GM12878 (cell line): ENCODE measurements around the gene CCNL1. TPM values are rescaled to one million over a fixed set of nuclear protein-coding genes. Genes with fewer than 3 reads are reported as not detected.
A peak's percentile ranks its signal among the peaks of the same experiment; 100 is the strongest.

Experiments used
- EED ChIP-seq: sonication (generic); IDR thresholded peaks from 2 replicates; pipeline ENCODE4 v1.6.1; 2016; ENCODE audit warnings: antibody characterized with exemption, low read depth
- RELA ChIP-seq: fragments of 450-650 bp; IDR thresholded peaks from 2 replicates; pipeline ENCODE4 v1.8.0; 2014; ENCODE audit warnings: borderline replicate concordance; ENCODE audit not compliant: partially characterized antibody
- RFX5 ChIP-seq: IDR thresholded peaks from 2 replicates; pipeline ENCODE4 v1.6.1; 2011; ENCODE audit warnings: low read depth, low read length, improper control_type of control experiment
- SPI1 ChIP-seq: IDR thresholded peaks from 2 replicates; pipeline ENCODE4 v1.6.1; 2011; ENCODE audit warnings: low read depth, mild to moderate bottlenecking, low read length, moderate library complexity, borderline replicate concordance; ENCODE audit not compliant: insufficient read depth
- polyA plus RNA-seq, 11 experiments: library from polyadenylated mRNA; depleted of rRNA in 4 of 11; unstranded in 6 of 11; stranded (reverse) in 5 of 11; fragments of >200 nt; fragmentation: Nextera tagmentation in 4 of 11; fragmentation: Illumina TruSeq in 1 of 11; extraction: Ambion mirVana in 4 of 11; extraction: Trizol in 1 of 11; gene quantifications; 1 replicate in 1 of 11; 2 replicates in 10 of 11; pipeline versions ENCODE4 v1.2.1 to v1.2.3, GENCODE V29; 2011 to 2016; ENCODE audit warnings: inconsistent platforms in 2 of 11, missing spikeins in 2 of 11, low read depth in 1 of 11
- total RNA-seq, 4 experiments: library from RNA; depleted of rRNA in 3 of 4; stranded (reverse); fragments of >200 nt in 3 of 4; fragmentation: Illumina TruSeq in 1 of 4; extraction: Trizol in 1 of 4; gene quantifications; 2 replicates each; pipeline versions ENCODE4 v1.2.1 to v1.2.3, GENCODE V29; 2013 to 2021
- TF ChIP-seq, protein P1 (sequence below): fragments of 450-650 bp; IDR thresholded peaks from 2 replicates; pipeline ENCODE4 v1.6.1; 2014; ENCODE audit warnings: mild to moderate bottlenecking
- TF ChIP-seq, protein P2 (sequence below): IDR thresholded peaks from 2 replicates; pipeline ENCODE4 v1.6.1; 2012; ENCODE audit warnings: improper control_type of control experiment, low read depth, low read length; ENCODE audit not compliant: insufficient replicate concordance
- TF ChIP-seq, protein P3 (sequence below): fragments of 450-650 bp; IDR thresholded peaks from 2 replicates; pipeline ENCODE4 v1.6.1; 2017; ENCODE audit warnings: mild to moderate bottlenecking, moderate library complexity
- TF ChIP-seq, protein P4 (sequence below): fragments of 450-650 bp; IDR thresholded peaks from 2 replicates; pipeline ENCODE4 v1.6.1; 2017; ENCODE audit warnings: mild to moderate bottlenecking
- TF ChIP-seq, protein P5 (sequence below): IDR thresholded peaks from 2 replicates; pipeline ENCODE4 v1.6.1; 2012; ENCODE audit warnings: low read depth, low read length, improper control_type of control experiment
- TF ChIP-seq, protein P6 (sequence below): IDR thresholded peaks from 2 replicates; pipeline ENCODE4 v1.6.1; 2011; ENCODE audit warnings: low read depth, mild to moderate bottlenecking, low read length, moderate library complexity, borderline replicate concordance; ENCODE audit errors: extremely low read depth

CCNL1 gene
- total and polyA plus RNA-seq, 10 of the 15 experiments (the other 5 are each of a cell fraction or from before 2014, with no cell fraction given) = 22.2 to 174 (median 115) TPM

DNA sequence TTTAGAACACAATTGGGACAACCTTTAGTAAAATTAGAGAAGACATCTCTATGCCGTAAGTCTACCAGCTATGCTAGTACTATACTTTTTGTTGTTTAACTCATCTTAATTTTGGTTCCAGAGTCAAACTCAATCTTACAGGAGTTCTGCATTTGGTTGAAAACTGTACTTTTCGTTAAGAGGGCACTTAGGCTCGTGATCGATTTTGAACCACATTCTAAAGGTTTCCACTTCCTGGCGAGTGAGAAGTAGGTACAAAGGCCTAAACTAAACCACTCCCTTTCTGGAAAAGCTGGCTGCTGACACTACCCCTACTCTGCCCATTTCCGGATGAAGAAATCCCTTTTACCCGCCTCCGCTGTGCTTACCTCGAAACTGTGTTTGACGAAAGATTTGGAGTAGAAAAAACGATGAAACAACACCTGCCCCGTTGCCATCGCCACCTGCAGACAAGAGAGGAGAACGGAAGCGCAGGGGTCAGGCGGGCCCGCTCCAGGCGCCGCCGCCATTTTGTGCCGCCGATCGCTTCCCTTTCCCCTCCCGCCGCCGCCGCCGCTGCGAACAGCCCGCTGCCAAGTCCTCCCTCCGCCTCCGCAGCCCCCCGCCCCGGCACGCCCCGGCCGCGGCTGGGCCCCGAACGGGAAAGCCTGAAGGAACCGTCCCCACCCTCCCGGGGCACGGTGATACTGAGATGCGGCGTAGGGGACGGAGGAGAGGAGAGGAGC, 748 bp downstream of the CCNL1 start (continued):
- TF ChIP-seq, protein P1, sequence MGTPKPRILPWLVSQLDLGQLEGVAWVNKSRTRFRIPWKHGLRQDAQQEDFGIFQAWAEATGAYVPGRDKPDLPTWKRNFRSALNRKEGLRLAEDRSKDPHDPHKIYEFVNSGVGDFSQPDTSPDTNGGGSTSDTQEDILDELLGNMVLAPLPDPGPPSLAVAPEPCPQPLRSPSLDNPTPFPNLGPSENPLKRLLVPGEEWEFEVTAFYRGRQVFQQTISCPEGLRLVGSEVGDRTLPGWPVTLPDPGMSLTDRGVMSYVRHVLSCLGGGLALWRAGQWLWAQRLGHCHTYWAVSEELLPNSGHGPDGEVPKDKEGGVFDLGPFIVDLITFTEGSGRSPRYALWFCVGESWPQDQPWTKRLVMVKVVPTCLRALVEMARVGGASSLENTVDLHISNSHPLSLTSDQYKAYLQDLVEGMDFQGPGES = no peak
- TF ChIP-seq, protein P2, sequence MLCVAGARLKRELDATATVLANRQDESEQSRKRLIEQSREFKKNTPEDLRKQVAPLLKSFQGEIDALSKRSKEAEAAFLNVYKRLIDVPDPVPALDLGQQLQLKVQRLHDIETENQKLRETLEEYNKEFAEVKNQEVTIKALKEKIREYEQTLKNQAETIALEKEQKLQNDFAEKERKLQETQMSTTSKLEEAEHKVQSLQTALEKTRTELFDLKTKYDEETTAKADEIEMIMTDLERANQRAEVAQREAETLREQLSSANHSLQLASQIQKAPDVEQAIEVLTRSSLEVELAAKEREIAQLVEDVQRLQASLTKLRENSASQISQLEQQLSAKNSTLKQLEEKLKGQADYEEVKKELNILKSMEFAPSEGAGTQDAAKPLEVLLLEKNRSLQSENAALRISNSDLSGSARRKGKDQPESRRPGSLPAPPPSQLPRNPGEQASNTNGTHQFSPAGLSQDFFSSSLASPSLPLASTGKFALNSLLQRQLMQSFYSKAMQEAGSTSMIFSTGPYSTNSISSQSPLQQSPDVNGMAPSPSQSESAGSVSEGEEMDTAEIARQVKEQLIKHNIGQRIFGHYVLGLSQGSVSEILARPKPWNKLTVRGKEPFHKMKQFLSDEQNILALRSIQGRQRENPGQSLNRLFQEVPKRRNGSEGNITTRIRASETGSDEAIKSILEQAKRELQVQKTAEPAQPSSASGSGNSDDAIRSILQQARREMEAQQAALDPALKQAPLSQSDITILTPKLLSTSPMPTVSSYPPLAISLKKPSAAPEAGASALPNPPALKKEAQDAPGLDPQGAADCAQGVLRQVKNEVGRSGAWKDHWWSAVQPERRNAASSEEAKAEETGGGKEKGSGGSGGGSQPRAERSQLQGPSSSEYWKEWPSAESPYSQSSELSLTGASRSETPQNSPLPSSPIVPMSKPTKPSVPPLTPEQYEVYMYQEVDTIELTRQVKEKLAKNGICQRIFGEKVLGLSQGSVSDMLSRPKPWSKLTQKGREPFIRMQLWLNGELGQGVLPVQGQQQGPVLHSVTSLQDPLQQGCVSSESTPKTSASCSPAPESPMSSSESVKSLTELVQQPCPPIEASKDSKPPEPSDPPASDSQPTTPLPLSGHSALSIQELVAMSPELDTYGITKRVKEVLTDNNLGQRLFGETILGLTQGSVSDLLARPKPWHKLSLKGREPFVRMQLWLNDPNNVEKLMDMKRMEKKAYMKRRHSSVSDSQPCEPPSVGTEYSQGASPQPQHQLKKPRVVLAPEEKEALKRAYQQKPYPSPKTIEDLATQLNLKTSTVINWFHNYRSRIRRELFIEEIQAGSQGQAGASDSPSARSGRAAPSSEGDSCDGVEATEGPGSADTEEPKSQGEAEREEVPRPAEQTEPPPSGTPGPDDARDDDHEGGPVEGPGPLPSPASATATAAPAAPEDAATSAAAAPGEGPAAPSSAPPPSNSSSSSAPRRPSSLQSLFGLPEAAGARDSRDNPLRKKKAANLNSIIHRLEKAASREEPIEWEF = peak; percentile 32
- TF ChIP-seq RFX5 = no peak
- no peak for TF ChIP-seq RELA
- TF ChIP-seq EED = no peak
- TF ChIP-seq, protein P3, sequence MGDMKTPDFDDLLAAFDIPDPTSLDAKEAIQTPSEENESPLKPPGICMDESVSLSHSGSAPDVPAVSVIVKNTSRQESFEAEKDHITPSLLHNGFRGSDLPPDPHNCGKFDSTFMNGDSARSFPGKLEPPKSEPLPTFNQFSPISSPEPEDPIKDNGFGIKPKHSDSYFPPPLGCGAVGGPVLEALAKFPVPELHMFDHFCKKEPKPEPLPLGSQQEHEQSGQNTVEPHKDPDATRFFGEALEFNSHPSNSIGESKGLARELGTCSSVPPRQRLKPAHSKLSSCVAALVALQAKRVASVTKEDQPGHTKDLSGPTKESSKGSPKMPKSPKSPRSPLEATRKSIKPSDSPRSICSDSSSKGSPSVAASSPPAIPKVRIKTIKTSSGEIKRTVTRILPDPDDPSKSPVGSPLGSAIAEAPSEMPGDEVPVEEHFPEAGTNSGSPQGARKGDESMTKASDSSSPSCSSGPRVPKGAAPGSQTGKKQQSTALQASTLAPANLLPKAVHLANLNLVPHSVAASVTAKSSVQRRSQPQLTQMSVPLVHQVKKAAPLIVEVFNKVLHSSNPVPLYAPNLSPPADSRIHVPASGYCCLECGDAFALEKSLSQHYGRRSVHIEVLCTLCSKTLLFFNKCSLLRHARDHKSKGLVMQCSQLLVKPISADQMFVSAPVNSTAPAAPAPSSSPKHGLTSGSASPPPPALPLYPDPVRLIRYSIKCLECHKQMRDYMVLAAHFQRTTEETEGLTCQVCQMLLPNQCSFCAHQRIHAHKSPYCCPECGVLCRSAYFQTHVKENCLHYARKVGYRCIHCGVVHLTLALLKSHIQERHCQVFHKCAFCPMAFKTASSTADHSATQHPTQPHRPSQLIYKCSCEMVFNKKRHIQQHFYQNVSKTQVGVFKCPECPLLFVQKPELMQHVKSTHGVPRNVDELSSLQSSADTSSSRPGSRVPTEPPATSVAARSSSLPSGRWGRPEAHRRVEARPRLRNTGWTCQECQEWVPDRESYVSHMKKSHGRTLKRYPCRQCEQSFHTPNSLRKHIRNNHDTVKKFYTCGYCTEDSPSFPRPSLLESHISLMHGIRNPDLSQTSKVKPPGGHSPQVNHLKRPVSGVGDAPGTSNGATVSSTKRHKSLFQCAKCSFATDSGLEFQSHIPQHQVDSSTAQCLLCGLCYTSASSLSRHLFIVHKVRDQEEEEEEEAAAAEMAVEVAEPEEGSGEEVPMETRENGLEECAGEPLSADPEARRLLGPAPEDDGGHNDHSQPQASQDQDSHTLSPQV = 0 out of 2 replicates have a peak, but pooled peaks have one; percentile 44
- TF ChIP-seq, protein P4, sequence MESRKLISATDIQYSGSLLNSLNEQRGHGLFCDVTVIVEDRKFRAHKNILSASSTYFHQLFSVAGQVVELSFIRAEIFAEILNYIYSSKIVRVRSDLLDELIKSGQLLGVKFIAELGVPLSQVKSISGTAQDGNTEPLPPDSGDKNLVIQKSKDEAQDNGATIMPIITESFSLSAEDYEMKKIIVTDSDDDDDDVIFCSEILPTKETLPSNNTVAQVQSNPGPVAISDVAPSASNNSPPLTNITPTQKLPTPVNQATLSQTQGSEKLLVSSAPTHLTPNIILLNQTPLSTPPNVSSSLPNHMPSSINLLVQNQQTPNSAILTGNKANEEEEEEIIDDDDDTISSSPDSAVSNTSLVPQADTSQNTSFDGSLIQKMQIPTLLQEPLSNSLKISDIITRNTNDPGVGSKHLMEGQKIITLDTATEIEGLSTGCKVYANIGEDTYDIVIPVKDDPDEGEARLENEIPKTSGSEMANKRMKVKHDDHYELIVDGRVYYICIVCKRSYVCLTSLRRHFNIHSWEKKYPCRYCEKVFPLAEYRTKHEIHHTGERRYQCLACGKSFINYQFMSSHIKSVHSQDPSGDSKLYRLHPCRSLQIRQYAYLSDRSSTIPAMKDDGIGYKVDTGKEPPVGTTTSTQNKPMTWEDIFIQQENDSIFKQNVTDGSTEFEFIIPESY = no peak
- TF ChIP-seq, protein P5, sequence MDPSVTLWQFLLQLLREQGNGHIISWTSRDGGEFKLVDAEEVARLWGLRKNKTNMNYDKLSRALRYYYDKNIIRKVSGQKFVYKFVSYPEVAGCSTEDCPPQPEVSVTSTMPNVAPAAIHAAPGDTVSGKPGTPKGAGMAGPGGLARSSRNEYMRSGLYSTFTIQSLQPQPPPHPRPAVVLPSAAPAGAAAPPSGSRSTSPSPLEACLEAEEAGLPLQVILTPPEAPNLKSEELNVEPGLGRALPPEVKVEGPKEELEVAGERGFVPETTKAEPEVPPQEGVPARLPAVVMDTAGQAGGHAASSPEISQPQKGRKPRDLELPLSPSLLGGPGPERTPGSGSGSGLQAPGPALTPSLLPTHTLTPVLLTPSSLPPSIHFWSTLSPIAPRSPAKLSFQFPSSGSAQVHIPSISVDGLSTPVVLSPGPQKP = 0 out of 2 replicates have a peak, but pooled peaks have one; percentile 24
- TF ChIP-seq, protein P6, sequence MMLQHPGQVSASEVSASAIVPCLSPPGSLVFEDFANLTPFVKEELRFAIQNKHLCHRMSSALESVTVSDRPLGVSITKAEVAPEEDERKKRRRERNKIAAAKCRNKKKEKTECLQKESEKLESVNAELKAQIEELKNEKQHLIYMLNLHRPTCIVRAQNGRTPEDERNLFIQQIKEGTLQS = no peak
- TF ChIP-seq SPI1 = peak; percentile 6; the same call in 1 of the 2 replicates
- TF ChIP-seq, all 136 proteins: peak for 29
